Fibroblast of the aortic adventitia (primary cell): ENCODE data around the gene ABHD12. TPM values are rescaled to one million over a fixed set of nuclear protein-coding genes. Genes with fewer than 3 reads are reported as not detected.
"Not testable (repeated sequence)": the region's sequence is repeated elsewhere in the genome, so short reads cannot be mapped to it uniquely, and the experiment has no call there.

Experiments used
- DNase-seq: peaks from one replicate; pipeline ENCODE4 v3.0.0-alpha.2; 2010; ENCODE audit warnings: low read depth
- H3K4me3 ChIP-seq: 2 replicates; pipeline ENCODE4 v1.5.1; 2011; ENCODE audit warnings: low read depth, mild to moderate bottlenecking, control low read depth, low read length, moderate library complexity
- total RNA-seq: library from RNA; depleted of rRNA; stranded (reverse); fragments of >200 nt; gene quantifications from 2 replicates; pipeline ENCODE4 v1.2.3, GENCODE V29; 2012; ENCODE audit warnings: low replicate concordance
- TF ChIP-seq, protein P1 (sequence below): IDR thresholded peaks from 2 replicates; pipeline ENCODE4 v1.5.1; 2011; ENCODE audit warnings: mild to moderate bottlenecking, low read length, control low read depth, inconsistent platforms; ENCODE audit not compliant: insufficient read depth

The ABHD12 gene
- total RNA-seq, 1 donor, result 25.9 TPM

DNA sequence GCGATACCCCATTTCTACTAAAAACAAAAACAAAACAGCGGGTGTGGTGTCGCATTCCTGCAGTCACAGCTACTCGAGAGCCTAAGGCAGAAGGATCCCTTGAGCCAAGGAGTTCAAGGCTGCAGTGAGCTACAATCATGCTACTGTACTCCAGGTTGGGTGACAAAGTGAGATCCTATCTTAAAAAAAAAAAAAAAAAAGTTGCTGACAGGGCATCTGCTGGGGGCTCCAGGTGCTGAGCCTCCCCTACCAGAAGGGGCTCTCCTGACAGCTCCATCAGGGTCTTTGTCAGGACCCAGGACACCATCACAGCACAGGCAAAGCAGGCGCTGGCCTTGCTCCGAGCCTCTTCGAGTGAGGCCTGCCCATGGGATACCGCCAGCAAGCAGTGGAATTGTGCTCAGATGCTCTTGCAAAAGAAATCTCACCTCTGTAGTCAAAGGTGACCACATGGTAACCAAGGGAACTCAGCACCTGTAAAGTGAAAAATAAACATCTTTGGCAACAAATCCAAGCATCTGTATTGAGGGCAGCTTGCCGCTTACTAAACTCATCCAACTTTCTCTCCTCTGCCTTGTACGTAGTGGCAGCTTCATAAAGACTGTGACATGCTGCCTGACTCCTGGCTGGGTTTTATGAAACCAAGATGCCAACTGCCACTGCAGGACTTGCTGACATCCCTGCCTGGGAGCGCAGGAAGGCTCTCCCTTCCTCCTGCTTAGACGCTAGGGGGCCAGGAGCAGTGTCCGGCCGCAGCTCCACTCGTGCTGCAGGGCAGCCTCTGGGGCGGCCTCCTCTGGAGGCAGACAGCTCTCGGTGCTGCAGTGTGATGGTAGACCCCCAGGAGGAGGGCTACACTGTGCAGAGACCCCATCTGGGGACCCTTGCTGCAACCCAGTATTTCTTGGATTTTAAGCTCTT lies 75.9 kb downstream of the ABHD12 start:
- DNase-seq, result no peak
- TF ChIP-seq, protein P1, sequence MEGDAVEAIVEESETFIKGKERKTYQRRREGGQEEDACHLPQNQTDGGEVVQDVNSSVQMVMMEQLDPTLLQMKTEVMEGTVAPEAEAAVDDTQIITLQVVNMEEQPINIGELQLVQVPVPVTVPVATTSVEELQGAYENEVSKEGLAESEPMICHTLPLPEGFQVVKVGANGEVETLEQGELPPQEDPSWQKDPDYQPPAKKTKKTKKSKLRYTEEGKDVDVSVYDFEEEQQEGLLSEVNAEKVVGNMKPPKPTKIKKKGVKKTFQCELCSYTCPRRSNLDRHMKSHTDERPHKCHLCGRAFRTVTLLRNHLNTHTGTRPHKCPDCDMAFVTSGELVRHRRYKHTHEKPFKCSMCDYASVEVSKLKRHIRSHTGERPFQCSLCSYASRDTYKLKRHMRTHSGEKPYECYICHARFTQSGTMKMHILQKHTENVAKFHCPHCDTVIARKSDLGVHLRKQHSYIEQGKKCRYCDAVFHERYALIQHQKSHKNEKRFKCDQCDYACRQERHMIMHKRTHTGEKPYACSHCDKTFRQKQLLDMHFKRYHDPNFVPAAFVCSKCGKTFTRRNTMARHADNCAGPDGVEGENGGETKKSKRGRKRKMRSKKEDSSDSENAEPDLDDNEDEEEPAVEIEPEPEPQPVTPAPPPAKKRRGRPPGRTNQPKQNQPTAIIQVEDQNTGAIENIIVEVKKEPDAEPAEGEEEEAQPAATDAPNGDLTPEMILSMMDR, result no peak
- no peak overlapping the region for H3K4me3 ChIP-seq

DNA sequence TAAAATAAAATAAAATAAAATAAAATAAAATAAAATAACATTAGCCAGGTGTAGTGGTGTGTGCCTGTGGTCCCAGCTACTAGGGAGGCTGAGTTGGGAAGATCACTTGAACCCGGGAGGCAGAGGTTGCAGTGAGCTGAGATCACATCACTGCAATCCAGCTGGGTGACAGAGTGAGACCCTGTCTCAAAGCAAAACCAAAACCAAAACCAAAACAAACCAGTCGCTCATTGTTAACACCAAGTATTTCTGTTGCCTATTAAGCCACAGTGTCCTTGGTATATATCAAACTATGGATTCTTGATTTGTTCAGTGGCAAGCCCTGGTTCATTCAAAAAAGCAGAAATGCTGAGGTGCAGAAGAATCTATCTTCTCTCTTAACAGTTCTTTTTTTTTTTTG lies 77.0 kb downstream of the ABHD12 start:
- H3K4me3 ChIP-seq, result no peak overlapping the region
- DNase-seq, result no peak
- TF ChIP-seq, protein P1, result no peak

DNA sequence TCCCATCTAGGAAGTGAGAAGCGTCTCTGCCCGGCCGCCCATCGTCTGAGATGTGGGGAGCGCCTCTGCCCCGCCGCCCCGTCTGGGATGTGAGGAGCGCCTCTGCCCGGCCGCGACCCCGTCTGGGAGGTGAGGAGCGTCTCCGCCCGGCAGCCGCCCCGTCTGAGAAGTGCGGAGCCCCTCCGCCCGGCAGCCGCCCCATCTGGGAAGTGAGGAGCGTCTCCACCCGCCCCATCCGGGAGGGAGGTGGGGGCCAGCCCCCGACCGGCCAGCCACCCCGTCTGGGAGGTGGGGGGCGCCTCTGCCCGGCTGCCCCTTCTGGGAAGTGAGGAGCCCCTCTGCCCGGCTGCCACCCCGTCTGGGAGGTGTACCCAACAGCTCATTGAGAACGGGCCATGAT lies 77.9 kb downstream of the ABHD12 start:
- DNase-seq, H3K4me3 ChIP-seq: not testable (repeated sequence)

DNA sequence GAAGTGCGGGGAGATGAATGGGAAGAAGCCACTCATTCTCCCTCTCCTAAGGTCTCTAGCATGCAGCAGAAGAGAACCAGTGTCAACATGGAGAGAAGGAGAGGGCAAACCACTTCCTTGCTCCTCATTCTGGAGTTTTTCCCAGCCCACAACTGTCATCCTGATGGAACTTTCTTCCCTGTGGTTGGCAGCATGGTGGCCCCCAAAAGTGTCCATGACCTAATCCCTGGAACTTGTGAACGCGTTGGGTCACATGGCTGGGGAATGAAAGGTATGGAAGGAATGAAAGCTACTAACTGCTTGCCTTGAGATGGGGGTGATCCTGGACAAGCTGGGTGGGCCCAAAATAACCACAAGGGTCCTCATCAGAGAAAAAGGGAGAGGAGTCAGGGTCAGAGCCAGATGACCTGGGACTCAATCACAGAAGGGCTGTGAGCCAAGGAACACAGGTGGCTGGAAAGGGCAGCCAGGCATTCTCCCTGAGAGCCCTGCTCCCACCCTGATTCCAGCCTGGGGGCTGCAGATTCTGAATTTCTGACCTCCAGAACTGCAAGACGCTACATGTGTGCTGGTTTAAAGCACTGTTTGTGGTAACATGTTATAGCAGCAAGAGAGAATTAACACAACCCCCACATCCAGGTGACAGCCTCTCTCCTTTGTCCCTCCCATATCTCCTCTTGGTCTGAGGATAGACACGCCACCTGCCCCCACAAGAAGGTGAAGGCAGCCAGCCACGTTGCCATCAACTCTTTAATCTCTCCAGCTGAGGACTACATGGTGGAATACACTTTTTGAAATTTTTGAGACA lies 79.5 kb downstream of the ABHD12 start:
- DNase-seq, result peak; percentile 52
- TF ChIP-seq, protein P1, result no peak
- peak overlapping the region; percentile 41 for H3K4me3 ChIP-seq

DNA sequence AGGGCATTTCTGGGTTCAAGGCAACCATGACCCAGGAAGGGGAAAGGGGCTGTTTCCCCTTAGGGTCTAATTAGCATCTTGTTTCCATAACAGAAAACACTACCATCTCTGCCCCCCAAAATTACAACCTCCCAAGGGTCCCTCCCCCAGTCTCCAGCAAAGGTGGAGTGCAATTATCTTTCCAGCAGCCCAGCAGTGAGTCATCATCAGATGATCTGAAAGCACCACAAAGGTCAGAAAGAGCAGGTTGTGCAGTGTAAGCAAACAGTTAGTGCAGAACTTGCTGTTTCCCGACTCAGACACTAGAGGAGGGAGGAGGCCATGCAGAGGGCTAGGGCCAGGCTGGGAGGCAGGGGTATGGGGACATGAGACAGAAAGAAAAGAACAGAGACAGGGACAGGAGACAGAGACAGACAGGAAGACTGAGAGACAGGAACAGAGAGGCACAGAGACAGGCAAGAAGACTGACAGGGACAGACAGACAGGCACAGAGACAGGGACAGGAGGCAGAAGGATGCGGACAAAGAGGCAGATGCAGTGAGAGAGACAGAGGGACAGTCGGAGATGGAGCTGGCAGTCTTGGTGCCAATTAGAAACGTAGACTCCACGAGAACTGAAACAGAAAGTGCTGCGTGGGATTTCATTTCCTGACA lies 80.2 kb downstream of the ABHD12 start:
- peak; percentile 82 for DNase-seq
- peak overlapping the region; percentile 41 for H3K4me3 ChIP-seq
- TF ChIP-seq, protein P1, result peak; percentile 86

DNA sequence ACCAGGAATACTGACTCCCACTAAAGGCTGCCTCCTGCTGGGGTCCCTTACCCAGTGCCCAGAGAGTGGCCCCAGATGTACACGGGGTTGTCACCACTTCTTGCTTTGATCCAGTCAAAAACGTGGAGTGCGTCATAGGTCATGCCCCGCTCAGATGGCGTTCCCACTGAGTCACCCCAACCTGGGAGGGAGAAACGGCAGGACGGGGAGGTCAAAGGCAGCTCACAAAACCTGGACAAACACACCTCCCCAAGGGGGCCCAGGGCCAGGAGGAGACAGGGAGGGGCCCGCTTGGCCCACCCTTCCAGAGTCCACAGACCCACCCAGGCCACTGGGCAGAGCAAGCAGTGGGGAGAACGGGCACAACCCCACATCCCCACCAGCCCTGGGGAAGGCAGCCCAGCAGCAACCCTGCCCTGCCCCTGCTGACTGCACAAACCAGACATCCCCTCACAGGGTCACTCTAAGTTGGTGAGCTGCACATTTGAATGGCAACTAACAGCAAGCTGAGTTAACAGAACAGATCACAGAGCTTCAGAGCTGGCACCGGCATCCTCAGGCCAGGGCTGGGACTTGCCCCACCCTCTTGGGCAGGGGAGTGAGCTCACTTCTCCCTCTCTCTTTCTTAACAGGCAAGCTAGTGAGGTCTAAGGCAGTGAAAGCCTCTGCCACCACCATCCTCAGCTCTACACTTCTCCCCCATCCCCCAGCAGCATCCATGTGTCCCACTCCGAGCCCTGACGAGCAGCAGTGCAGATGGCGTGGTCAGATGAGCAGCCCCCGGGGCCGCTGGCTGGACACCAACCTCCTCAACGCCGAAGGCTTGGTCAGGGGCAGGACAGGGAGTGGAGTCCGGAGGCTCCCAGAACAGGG lies 81.0 kb downstream of the ABHD12 start:
- DNase-seq, result peak; percentile 74
- TF ChIP-seq, protein P1, result no peak
- no peak overlapping the region for H3K4me3 ChIP-seq
